Right cardiac atrium (tissue), 5 donors: ENCODE results near the gene KHNYN. TPM values are rescaled to one million over a fixed set of nuclear protein-coding genes. Genes with fewer than 3 reads are reported as not detected.

Experiments used
- ATAC-seq, 2 donors: fragments of 200-7000 bp; cut with Tn5 transposase; one replicate each; pipeline versions ENCODE4 v1.8.0 to v1.9.1; 2020; ENCODE audit warnings: moderate library complexity in 2 of 2, mild to moderate bottlenecking in 1 of 2
- DNase-seq, 3 donors: peaks; one replicate each; pipeline ENCODE4 v3.0.0-alpha.2; 2020
- H3K27ac ChIP-seq: one replicate; pipeline ENCODE4 v1.5.1; 2013; ENCODE audit warnings: mild to moderate bottlenecking, low read length, control low read depth, moderate library complexity
- H3K27me3 ChIP-seq: one replicate; pipeline ENCODE4 v1.6.1; 2013; ENCODE audit not compliant: control insufficient read depth, insufficient read depth
- H3K4me1 ChIP-seq: one replicate; pipeline ENCODE4 v1.6.1; 2013; ENCODE audit warnings: low read length; ENCODE audit not compliant: control insufficient read depth, insufficient read depth
- H3K4me3 ChIP-seq: one replicate; pipeline ENCODE4 v1.5.1; 2013; ENCODE audit warnings: low read length, control low read depth
- H3K9me3 ChIP-seq: one replicate; pipeline ENCODE4 v1.6.1; 2013; ENCODE audit warnings: low read length; ENCODE audit not compliant: control insufficient read depth
- WGBS: extraction: QIAGEN DNeasy Blood & Tissue Kit; methylation state at CpG from one replicate; pipeline ENCODE4 v1.1.7; 2013; 5-methylcytosine and 5-hydroxymethylcytosine counted together
- intact Hi-C, 4 donors: fragments of 100-400 bp; cut with DNase I; formaldehyde crosslinking; loops; one replicate each; pipeline versions ENCODE4 v1.11.0 to v1.14.0; 2022 to 2023
- polyA plus RNA-seq: library from polyadenylated mRNA; stranded (reverse); fragments of 200-250 nt; gene quantifications from one replicate; pipeline ENCODE4 v1.2.3, GENCODE V29; 2013
- total RNA-seq, 4 donors: library from RNA; stranded (reverse); fragmentation: NEBNext Ultra II Directional; extraction: Animal tissue kit (Norgen Biotek cat#: 25700); gene quantifications; one replicate each; pipeline ENCODE4 v1.2.1, GENCODE V29; 2021
- donor health status: healthy with polysubstance abuse.
- donor health status: DM: no; HTN: yes; CAD: no.
- donor health status: DM: no; HTN: no; CAD: no.
- donor health status: DM: no; HTN: yes; CAD: no; lungs with severe emphysema.
- donor health status: DM: yes; HTN: yes; CAD: no.

KHNYN gene
- total and polyA plus RNA-seq, 5 donors = 19.1 to 27.7 (median 26.0) TPM

- no peak overlapping the region for H3K27ac ChIP-seq
- no peak overlapping the region for H3K4me3 ChIP-seq
- DNase-seq = peak in 1 of 3 donors; percentile 53
- ATAC-seq = no peak
- WGBS = 53% methylated on average over 9 of the region's 9 CpGs
- peaks cover 18% of the 10 kb centered on the region for H3K4me1 ChIP-seq
- H3K9me3 ChIP-seq = no peaks in the 10 kb centered on the region
- no peaks in the 10 kb centered on the region for H3K27me3 ChIP-seq
- intact Hi-C loops = no loop called here
These were observed 27.7 kb upstream of the KHNYN start for GRCh38 chr14:24401810-24402702.

GRCh38 chr14:24403294-24403998 is 26.3 kb upstream of the KHNYN start:
- H3K4me1 ChIP-seq = peaks cover 17% of the 10 kb centered on the region
- H3K4me3 ChIP-seq = no peak overlapping the region
- no peaks in the 10 kb centered on the region for H3K9me3 ChIP-seq
- ATAC-seq (peak in 1 of 2 donors; percentile 3), DNase-seq (peak in 1 of 3 donors; percentile 58)
- H3K27me3 ChIP-seq = no peaks in the 10 kb centered on the region
- no peak overlapping the region for H3K27ac ChIP-seq
- intact Hi-C loops = no loop called here
- 35% methylated on average over 7 of the region's 7 CpGs for WGBS

DNA sequence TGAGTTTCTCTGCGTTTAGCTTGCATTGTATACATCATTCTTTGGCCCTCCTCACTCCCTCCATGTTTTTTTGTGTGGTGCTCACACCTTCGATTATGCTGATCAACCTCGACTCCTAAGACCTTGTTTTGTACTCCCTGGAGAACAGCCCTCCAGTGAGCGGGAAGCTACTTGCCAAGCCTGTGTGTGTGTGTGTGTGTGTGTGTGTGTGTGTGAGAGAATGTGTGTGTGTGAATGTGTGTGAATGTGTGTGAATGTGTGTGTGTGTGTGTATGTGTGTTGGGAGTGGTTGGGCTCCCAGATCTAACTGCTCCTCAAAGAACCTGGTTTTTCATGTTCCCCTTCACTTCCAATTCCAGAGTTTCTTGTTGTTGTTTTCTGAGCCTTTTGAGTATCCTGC is 24.9 kb upstream of the KHNYN start:
- DNase-seq (no peak), ATAC-seq (no peak)
- Histone ChIP-seq H3K4me1 (peaks cover 17% of the 10 kb centered on the region), H3K27me3 (no peaks in the 10 kb centered on the region), H3K27ac (no peak overlapping the region), H3K4me3 (no peak overlapping the region), H3K9me3 (no peaks in the 10 kb centered on the region)
- WGBS = 55% methylated on average over 4 of the region's 4 CpGs
- intact Hi-C loops = no loop called here

DNA sequence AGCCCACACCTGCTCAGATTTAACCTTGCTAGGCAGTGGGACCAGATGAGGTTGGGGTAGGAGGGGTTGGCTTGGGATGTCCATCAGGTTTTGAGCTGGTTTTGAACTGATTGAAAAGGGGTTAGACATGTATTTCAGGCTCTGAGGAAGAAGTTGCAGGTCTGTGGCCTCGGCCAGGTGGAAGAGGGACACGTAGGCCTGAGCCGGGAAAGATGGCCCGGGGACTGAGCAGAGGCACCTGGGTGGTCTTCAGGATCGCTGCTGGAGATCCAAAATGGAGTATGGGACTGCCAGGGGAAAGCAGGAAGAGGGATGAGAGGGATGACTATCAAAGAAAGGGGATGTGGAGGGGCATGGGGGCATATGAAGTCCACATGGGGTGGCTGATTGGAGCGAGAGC is 23.3 kb upstream of the KHNYN start:
- no peaks in the 10 kb centered on the region for H3K9me3 ChIP-seq
- peaks cover 7% of the 10 kb centered on the region for H3K4me1 ChIP-seq
- no peak overlapping the region for H3K4me3 ChIP-seq
- H3K27me3 ChIP-seq = no peaks in the 10 kb centered on the region
- intact Hi-C loops = no loop called here
- no peak for DNase-seq
- no peak overlapping the region for H3K27ac ChIP-seq
- 95% methylated on average over 6 of the region's 6 CpGs for WGBS
- ATAC-seq = no peak

GRCh38 chr14:24407608-24408325 is 22.0 kb upstream of the KHNYN start:
- ATAC-seq (no peak), DNase-seq (no peak)
- H3K9me3 ChIP-seq = no peaks in the 10 kb centered on the region
- 94% methylated on average over 18 of the region's 18 CpGs for WGBS
- peaks cover 5% of the 10 kb centered on the region for H3K4me1 ChIP-seq
- H3K27me3 ChIP-seq = no peaks in the 10 kb centered on the region
- intact Hi-C loops = no loop called here
- H3K4me3 ChIP-seq = no peak overlapping the region
- no peak overlapping the region for H3K27ac ChIP-seq

- H3K27me3 ChIP-seq = no peaks in the 10 kb centered on the region
- ATAC-seq (no peak), DNase-seq (peak in 1 of 3 donors; percentile 51)
- H3K27ac ChIP-seq = no peak overlapping the region
- WGBS = 47% methylated on average over 3 of the region's 3 CpGs
- intact Hi-C loops = no loop called here
- H3K4me3 ChIP-seq = no peak overlapping the region
- peaks cover 3% of the 10 kb centered on the region for H3K4me1 ChIP-seq
- H3K9me3 ChIP-seq = no peaks in the 10 kb centered on the region
These were observed 21.0 kb upstream of the KHNYN start for GRCh38 chr14:24408764-24409163.

- DNase-seq (no peak), ATAC-seq (no peak)
- 77% methylated on average over 6 of the region's 6 CpGs for WGBS
- Histone ChIP-seq H3K27ac (no peak overlapping the region), H3K9me3 (no peaks in the 10 kb centered on the region), H3K4me1 (peaks cover 3% of the 10 kb centered on the region), H3K27me3 (no peaks in the 10 kb centered on the region), H3K4me3 (no peak overlapping the region)
- intact Hi-C loops = no loop called here
These were observed 20.6 kb upstream of the KHNYN start for GRCh38 chr14:24409192-24409591.

DNA sequence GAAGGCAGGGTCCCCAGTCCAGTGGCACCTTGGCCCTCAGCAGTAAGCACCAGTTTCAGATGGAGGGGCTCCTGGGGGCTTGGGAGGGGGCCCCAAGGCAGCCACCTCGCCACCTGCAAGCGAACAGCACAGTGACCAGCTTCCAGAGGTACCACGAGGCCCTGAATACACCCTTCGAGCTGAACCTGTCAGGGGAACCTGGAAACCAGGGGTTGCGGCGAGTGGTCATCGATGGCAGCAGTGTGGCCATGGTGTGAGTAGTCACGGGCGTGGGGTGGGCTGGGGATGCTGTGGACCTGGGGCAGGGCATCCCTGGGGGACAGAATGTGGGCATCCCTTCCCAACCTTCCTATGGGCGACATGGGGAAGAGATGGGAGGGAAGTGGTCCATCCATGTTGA is 19.8 kb upstream of the KHNYN start:
- Histone ChIP-seq H3K27me3 (no peaks in the 10 kb centered on the region), H3K9me3 (no peaks in the 10 kb centered on the region), H3K4me1 (peaks cover 3% of the 10 kb centered on the region), H3K4me3 (no peak overlapping the region), H3K27ac (no peak overlapping the region)
- intact Hi-C loops = loop anchor here in 1 of 4 donors (5.0 kb wide), 1 partner anchor 43 kb away; the partner anchor contains the start of gene NFATC4
- DNase-seq (peak in 1 of 3 donors; percentile 47), ATAC-seq (no peak)
- 94% methylated on average over 10 of the region's 10 CpGs for WGBS

DNA sequence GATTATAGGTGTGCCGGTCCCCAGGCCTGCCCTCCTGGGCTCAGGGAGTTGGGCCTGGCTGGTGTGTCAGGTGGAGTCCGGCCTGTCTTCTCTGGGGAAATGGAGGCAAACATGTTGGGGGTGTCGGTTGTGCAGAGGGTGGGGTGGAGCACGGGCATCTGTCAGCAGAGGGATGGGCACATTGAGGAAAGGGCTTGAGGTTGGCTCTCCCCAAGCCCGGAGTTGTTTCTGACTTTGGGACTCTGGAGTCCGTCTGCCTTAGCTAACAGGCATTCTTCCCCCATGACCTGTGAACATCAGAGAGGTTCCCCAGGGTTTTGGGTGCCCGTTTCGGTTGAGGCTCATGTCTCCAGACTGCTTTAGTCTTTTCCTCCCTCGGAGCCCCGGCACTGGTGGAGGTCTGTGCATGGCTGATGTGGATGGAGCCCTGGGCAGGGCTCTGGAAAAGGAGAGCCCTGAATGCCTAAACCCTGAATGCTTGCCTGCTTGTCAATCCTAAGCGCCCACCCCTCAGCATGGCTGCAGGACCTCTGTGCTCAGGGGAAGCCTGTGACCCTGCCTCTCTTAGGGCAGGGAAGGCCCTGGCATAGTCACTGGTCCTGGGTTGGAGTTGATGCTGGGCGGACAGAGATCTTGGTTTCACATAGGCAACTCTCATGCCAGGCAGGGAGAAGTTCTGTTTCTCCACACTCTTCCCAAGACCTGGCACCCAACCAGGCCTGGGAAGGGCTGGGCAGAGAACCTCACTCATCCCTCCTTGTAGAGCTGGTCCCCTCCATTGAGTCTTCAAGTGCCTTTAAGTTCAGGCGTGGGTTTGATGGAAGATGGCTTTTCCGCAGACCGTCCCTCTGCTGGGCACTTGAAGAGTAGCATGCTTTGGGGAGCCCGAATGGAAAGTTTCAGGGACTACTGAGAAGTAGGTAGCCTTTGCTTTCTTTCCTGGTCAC is 18.0 kb upstream of the KHNYN start:
- peak in 1 of 3 donors; percentile 42 for DNase-seq
- intact Hi-C loops = loop anchor here in 1 of 4 donors (5.0 kb wide), 1 partner anchor 44 kb away; the partner anchor contains the start of gene NFATC4

DNA sequence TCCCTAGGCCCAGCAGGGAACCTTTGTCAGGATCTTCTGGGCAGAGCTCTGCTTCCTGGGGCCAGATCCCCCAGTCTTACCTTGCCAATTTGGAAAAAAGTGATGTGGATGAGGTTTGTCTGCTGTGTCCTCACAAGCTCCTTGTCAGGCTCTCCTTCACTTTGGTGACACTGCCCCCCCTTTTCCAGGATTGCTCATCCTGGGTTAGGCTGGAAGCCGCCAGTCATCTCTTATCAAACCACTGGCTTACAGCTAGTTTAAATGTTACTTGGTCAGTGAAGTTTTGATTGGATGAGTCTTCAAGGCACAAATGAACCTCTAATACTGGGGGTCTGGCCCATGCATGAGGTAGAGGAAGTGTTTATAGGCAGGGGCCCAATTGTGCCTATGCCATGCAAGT is 15.7 kb upstream of the KHNYN start:
- no peaks in the 10 kb centered on the region for H3K9me3 ChIP-seq
- WGBS = 95% methylated on average over 1 of the region's 1 CpG

More for the DNA sequence above, 18.0 kb upstream of the KHNYN start:
- Histone ChIP-seq H3K27ac (no peak overlapping the region), H3K4me3 (no peak overlapping the region), H3K9me3 (no peaks in the 10 kb centered on the region), H3K4me1 (peaks cover 3% of the 10 kb centered on the region), H3K27me3 (no peaks in the 10 kb centered on the region)
- WGBS = 72% methylated on average over 16 of the region's 16 CpGs
- peak; percentile 25 to 51 for ATAC-seq

More for the DNA sequence above, 15.7 kb upstream of the KHNYN start:
- H3K27me3 ChIP-seq = no peaks in the 10 kb centered on the region
- peaks cover 9% of the 10 kb centered on the region for H3K4me1 ChIP-seq
- intact Hi-C loops = loop anchor here in 1 of 4 donors (5.0 kb wide), 1 partner anchor 47 kb away; the partner anchor contains the start of gene NFATC4
- ATAC-seq = no peak
- DNase-seq = no peak
- no peak overlapping the region for H3K27ac ChIP-seq
- no peak overlapping the region for H3K4me3 ChIP-seq
